Measurements from ENCODE around the gene RAB17.

DNA sequence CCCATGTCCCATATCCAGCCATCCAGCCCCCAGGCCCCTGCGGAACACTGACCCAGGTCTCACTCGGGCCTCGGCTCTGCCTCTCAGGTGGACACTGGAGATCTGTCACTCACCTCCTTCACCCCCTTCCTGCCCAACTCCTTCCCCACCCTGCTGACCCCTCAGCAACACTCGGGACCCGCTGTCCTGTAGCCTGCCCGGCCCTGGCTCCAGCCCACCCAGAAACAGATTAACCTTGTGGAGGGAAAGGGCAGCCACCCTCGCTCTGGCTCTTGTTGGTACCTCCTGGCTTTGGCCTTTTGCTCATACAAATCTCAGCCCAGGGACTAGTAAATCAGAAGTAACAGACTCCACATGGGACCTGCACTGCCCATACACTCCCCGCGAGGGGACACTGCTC is 53.9 kb downstream of the RAB17 start:
- TF ChIP-seq TARDBP (IDR thresholded peaks at IDR 0.05) = no peak
- no peak for TF ChIP-seq BHLHE40 (IDR thresholded peaks at IDR 0.05; ENCODE audit: borderline replicate concordance)
- no peak for TF ChIP-seq ARNT (IDR thresholded peaks at IDR 0.05)
- TF ChIP-seq L3MBTL2 (conservative IDR thresholded peaks at IDR 0.05) = no peak
- TF ChIP-seq LEF1 (IDR thresholded peaks at IDR 0.05; ENCODE audit: borderline replicate concordance) = no peak
- no peak for TF ChIP-seq FOXM1 (IDR thresholded peaks at IDR 0.05; ENCODE audit: borderline replicate concordance)
